ENCODE data around the gene MAP2K2. TPM values are rescaled to one million over a fixed set of nuclear protein-coding genes. Genes with fewer than 3 reads are reported as not detected.

The MAP2K2 gene
- total and polyA plus RNA-seq, 2 experiments from 2014 or later: 32.3 to 212 TPM

DNA sequence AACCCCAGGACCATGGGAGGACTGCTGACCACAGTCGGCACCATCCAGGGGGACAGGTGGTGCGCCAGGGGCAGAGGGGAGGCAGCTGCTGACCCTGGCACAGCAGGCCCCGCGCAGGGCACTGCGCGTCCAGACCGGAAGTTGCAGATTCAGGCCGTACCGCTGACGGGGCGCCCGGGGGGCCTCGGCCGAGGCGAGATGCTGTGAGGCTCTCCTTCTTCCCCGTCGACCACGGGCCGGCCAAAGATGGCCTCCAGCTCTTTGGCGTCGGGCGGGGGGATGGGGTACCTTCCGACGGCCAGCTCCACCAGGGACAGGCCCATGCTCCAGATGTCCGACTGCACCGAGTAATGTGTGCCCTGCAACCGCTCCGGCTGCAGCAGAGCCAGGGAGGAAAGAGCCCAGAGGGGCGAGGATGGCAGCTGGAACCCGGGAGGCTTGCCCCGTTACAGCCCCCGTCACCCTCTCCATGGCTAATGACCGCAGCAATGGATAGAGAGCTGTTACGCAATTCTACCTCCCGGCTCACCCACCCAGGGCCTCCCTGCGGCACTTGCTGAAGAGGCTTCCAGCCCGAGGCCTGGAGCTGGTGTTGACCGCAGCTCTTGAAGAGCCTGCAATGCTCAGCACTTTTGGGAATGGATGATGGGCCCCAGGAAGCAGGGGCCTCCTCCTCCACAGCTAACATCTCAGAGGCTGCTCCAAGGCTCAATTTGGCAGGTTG lies 24.7 kb downstream of the MAP2K2 start:
- H3K36me3 ChIP-seq (ENCODE audit: low read depth): no peaks in the 10 kb centered on the region; the same call in 1 of the 2 replicates
- H3K27me3 ChIP-seq (replicated peaks; ENCODE audit: insufficient read depth): no peaks in the 10 kb centered on the region
- H3K4me1 ChIP-seq (ENCODE audit: insufficient read depth): no peaks in the 10 kb centered on the region
- no peak overlapping the region for H2AFZ ChIP-seq
- no peaks in the 10 kb centered on the region for H3K9me2 ChIP-seq (ENCODE audit: insufficient read depth)
- DNase-seq: no peak
- no peaks in the 10 kb centered on the region for H3K79me2 ChIP-seq (ENCODE audit: insufficient read depth)
- TF ChIP-seq EZH2 (IDR thresholded peaks at IDR 0.05; ENCODE audit: insufficient read depth, poor library complexity, severe bottlenecking) (no peak), EZH2phosphoT487 (IDR thresholded peaks at IDR 0.05; ENCODE audit: insufficient read depth, low read depth) (no peak)
- no peak overlapping the region for H3K4me2 ChIP-seq (ENCODE audit: unreplicated experiment)
- H4K20me1 ChIP-seq (ENCODE audit: insufficient read depth): no peaks in the 10 kb centered on the region
- H3K27ac ChIP-seq: no peak overlapping the region
- no peaks in the 10 kb centered on the region for H3K9me3 ChIP-seq (ENCODE audit: low read depth)
- no peak overlapping the region for H3K9ac ChIP-seq
- 92 to 95% methylated on average over 25 to 38 of the region's 38 CpGs for WGBS, 2 experiments (ENCODE audit: low coverage in 1 of 2, low lambda C conversion rate in 2 of 2, missing lambda C conversion rate in 2 of 2)
- H3F3A ChIP-seq (ENCODE audit: insufficient read depth): no peaks in the 10 kb centered on the region
- in situ Hi-C loops (cut with MboI): no loop called here
- H3K4me3 ChIP-seq: no peak overlapping the region

- WGBS, 2 experiments (ENCODE audit: low coverage in 1 of 2, low lambda C conversion rate in 2 of 2, missing lambda C conversion rate in 2 of 2): 93 to 97% methylated on average over 16 to 18 of the region's 18 CpGs
- H3K9me3 ChIP-seq (ENCODE audit: low read depth): no peaks in the 10 kb centered on the region
- no peaks in the 10 kb centered on the region for H3K4me1 ChIP-seq (ENCODE audit: insufficient read depth)
- H3K4me3 ChIP-seq: no peak overlapping the region
- no peak overlapping the region for H3K27ac ChIP-seq
- H3K4me2 ChIP-seq (ENCODE audit: unreplicated experiment): no peak overlapping the region
- H3K9me2 ChIP-seq (ENCODE audit: insufficient read depth): no peaks in the 10 kb centered on the region
- in situ Hi-C loops (cut with MboI): no loop called here
- no peaks in the 10 kb centered on the region for H4K20me1 ChIP-seq (ENCODE audit: insufficient read depth)
- no peaks in the 10 kb centered on the region for H3F3A ChIP-seq (ENCODE audit: insufficient read depth)
- no peaks in the 10 kb centered on the region; the same call in 1 of the 2 replicates for H3K36me3 ChIP-seq (ENCODE audit: low read depth)
- no peak overlapping the region for H2AFZ ChIP-seq
- no peaks in the 10 kb centered on the region for H3K79me2 ChIP-seq (ENCODE audit: insufficient read depth)
- H3K27me3 ChIP-seq (replicated peaks; ENCODE audit: insufficient read depth): no peaks in the 10 kb centered on the region
- no peak overlapping the region for H3K9ac ChIP-seq
- TF ChIP-seq EZH2phosphoT487 (IDR thresholded peaks at IDR 0.05; ENCODE audit: insufficient read depth, low read depth) (no peak), EZH2 (IDR thresholded peaks at IDR 0.05; ENCODE audit: insufficient read depth, poor library complexity, severe bottlenecking) (no peak)
- DNase-seq: no peak
Observed at GRCh38 chr19:4098493-4098892, 25.4 kb downstream of the MAP2K2 start.

DNA sequence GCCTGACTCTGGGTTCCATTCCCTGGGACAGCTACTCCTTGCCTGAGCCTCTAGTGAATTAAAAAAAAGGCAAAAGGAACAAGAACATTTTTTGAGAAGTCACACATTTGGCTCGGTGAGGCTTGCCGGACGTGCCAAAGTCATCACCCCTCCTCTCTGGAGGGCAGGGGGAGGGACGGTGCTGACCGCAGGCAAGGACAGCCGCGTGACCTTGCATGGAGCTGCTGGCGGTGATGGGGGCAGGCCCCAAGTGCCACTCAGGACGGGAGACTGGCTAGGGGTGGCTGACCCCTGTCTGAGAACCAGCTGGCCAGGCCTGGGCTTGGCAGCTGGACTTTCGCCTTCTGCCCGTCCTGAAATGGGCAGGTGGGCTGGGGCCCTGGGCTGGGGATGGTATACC lies 26.4 kb downstream of the MAP2K2 start:
- Histone ChIP-seq H3K9ac (no peak overlapping the region), H3F3A (ENCODE audit: insufficient read depth) (no peaks in the 10 kb centered on the region), H3K9me2 (ENCODE audit: insufficient read depth) (no peaks in the 10 kb centered on the region), H3K4me2 (ENCODE audit: unreplicated experiment) (no peak overlapping the region), H3K27ac (no peak overlapping the region), H3K4me1 (ENCODE audit: insufficient read depth) (no peaks in the 10 kb centered on the region), H3K36me3 (ENCODE audit: low read depth) (no peaks in the 10 kb centered on the region; the same call in 1 of the 2 replicates), H3K27me3 (replicated peaks; ENCODE audit: insufficient read depth) (no peaks in the 10 kb centered on the region), H4K20me1 (ENCODE audit: insufficient read depth) (no peaks in the 10 kb centered on the region), H3K4me3 (no peak overlapping the region), H3K79me2 (ENCODE audit: insufficient read depth) (no peaks in the 10 kb centered on the region), H3K9me3 (ENCODE audit: low read depth) (no peaks in the 10 kb centered on the region), H2AFZ (no peak overlapping the region)
- in situ Hi-C loops (cut with MboI): no loop called here
- DNase-seq: no peak
- TF ChIP-seq EZH2phosphoT487 (IDR thresholded peaks at IDR 0.05; ENCODE audit: insufficient read depth, low read depth) (no peak), EZH2 (IDR thresholded peaks at IDR 0.05; ENCODE audit: insufficient read depth, poor library complexity, severe bottlenecking) (no peak)
- WGBS, 2 experiments (ENCODE audit: low coverage in 1 of 2, low lambda C conversion rate in 2 of 2, missing lambda C conversion rate in 2 of 2): 85 to 93% methylated on average over 11 of the region's 11 CpGs

DNA sequence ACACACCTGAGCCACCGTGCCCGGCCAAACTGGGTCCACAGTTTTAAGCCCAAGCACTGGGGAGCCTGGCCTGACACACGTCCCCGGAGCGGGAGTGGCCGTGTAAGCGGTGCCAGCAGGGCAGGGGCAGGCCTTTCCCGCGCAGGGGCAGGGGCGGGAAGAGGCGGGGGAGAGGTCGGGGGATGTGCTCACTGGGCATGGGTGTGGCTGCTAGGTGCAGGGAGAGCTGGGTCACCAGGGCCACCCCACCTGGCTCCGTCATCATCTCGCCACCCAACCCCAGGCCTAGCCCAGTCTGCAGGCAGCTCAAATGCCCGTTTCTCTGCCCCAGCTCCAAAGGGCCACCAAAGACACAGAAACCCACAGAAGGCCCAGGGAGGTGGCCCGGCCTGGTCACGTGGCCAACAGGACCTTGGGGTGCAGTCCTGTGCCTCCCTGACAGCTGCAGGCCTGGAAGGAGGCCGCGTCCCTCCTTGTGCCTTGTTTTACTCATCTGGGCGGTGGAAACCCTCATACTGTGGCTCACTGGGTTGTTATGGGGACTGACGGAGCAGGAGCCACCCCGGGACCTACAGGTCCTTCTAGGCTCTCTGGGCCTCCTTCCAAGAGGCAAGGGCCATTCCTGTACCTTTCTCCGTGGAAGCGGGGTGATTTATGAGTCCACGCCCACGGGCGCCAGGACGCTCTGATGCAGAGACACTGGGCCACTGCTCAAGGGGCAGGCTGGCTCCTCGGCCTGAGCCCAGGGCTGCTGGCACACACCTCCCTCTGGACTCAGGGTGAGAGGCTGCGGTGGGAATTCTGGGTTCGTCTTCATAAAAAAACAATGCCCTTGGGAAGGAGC lies 27.7 kb downstream of the MAP2K2 start:
- TF ChIP-seq EZH2 (IDR thresholded peaks at IDR 0.05; ENCODE audit: insufficient read depth, poor library complexity, severe bottlenecking) (no peak), EZH2phosphoT487 (IDR thresholded peaks at IDR 0.05; ENCODE audit: insufficient read depth, low read depth) (no peak)
- Histone ChIP-seq H3K9ac (no peak overlapping the region), H2AFZ (no peak overlapping the region), H3K27me3 (replicated peaks; ENCODE audit: insufficient read depth) (no peaks in the 10 kb centered on the region), H4K20me1 (ENCODE audit: insufficient read depth) (no peaks in the 10 kb centered on the region), H3K79me2 (ENCODE audit: insufficient read depth) (no peaks in the 10 kb centered on the region), H3K36me3 (ENCODE audit: low read depth) (no peaks in the 10 kb centered on the region; the same call in 1 of the 2 replicates), H3K9me3 (ENCODE audit: low read depth) (no peaks in the 10 kb centered on the region), H3K4me2 (ENCODE audit: unreplicated experiment) (no peak overlapping the region), H3F3A (ENCODE audit: insufficient read depth) (no peaks in the 10 kb centered on the region), H3K27ac (no peak overlapping the region), H3K9me2 (ENCODE audit: insufficient read depth) (no peaks in the 10 kb centered on the region), H3K4me1 (ENCODE audit: insufficient read depth) (no peaks in the 10 kb centered on the region), H3K4me3 (no peak overlapping the region)
- no peak for DNase-seq
- in situ Hi-C loops (cut with MboI): no loop called here
- 90% methylated on average over 29 to 30 of the region's 31 CpGs for WGBS, 2 experiments (ENCODE audit: low coverage in 1 of 2, low lambda C conversion rate in 2 of 2, missing lambda C conversion rate in 2 of 2)

Data from GM23248 (cell line).